Daoy (cell line): ENCODE data around the gene ASIC1. TPM values are rescaled to one million over a fixed set of nuclear protein-coding genes. Genes with fewer than 3 reads are reported as not detected.
"Not testable (repeated sequence)": the region's sequence is repeated elsewhere in the genome, so short reads cannot be mapped to it uniquely, and the experiment has no call there.

Experiments used
- DNase-seq: peaks from one replicate; pipeline ENCODE4 v3.0.0-alpha.2; 2015; ENCODE audit warnings: low read depth
- total RNA-seq: library from RNA; depleted of rRNA; stranded (reverse); fragments of >200 nt; shearing (Covaris generic); gene quantifications from 2 replicates; pipeline ENCODE4 v1.2.3, GENCODE V29; 2014

The ASIC1 gene
- total RNA-seq, 1 experiment from 2014 or later, result not detected

DNA sequence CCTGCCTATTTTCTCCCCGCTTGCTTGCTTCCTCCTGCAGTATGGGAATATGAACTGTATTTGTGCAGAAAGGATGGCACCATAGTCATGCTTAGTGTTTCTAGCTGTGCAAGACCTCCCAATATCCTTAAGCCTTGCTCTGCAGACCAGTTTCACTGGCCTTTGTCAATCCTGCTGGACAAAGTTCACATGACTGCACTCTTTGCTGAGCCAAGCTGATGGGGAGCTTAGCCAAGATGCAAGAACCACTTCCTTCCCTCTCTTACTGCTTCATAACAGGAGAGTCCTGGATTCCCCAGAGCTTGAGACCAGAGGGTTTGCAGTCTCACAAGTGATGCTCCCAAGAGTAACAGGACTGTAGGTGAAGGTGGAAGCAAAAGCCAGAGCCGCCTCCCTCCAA is 3.8 kb downstream of the ASIC1 start:
- no peak for DNase-seq

DNA sequence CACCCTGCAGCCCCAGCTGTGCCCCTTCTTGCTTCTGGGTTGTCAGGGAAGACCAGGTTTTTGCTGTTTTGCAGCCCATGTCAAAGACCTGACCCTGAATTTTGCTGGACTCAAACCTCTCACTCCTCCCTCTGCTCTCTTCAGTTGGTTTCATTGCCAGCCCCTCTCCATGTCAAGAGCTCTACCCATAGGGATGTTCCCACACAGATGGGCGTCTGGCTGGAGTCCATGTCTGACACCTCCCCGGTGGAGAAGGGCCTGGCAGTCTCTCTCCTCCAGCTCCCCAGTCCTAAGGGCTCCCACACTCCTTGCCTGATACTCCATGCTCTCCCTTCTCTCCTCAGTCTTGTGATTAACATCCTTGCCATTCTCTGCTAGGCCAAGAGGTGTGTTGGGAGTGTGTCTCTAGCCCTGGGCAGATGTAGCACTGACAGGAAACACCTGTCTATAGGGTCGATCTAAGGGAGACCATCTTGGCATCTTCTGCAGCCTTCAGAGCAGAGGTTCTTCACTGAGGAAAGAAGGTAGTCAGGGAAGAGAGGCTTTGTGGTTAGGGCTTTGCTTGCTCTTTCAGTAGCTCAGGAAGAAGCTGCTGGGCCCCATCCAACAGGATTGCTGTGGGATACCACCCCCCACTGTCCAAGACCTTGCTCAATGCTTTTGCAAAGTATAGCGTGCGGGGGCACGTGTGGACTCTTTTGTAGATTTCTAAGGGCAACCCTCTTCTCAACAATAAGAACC is 4.7 kb downstream of the ASIC1 start:
- DNase-seq, result no peak

DNA sequence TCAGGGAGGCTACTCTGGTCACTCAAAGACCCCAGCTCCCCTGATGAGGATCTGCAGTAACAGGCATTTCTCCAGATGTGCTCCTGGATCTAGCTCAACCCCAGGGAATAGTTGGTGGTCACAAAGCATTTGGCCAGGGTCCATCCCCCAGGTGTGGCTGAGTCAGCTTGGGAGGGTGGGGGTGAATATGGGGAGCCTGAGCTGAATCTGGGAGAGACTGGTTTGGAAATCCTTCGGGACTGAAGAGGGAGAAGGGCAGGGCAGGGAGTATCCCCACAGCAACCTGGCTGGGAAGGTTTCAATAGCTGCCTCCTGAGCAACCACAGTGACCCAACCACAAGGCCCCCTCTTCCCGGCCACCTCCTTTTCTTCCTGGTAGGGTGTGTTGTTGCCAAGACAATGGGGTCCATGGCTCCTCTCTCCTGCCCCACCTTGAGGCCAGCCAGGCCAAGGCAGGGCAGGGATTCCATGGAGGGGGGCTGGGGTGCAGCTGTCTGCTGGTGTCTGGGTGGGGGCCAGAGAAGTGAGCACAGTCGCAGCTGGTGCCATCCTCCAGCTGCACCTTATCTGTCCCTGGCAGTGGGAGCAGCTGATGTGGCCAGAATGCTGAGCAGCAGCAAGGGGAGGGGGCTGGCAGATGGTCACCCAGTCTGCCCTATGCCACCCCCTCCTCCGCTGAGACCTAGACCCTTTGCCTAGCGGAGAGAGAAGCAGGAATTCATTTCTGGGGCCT is 5.5 kb downstream of the ASIC1 start:
- no peak for DNase-seq

DNA sequence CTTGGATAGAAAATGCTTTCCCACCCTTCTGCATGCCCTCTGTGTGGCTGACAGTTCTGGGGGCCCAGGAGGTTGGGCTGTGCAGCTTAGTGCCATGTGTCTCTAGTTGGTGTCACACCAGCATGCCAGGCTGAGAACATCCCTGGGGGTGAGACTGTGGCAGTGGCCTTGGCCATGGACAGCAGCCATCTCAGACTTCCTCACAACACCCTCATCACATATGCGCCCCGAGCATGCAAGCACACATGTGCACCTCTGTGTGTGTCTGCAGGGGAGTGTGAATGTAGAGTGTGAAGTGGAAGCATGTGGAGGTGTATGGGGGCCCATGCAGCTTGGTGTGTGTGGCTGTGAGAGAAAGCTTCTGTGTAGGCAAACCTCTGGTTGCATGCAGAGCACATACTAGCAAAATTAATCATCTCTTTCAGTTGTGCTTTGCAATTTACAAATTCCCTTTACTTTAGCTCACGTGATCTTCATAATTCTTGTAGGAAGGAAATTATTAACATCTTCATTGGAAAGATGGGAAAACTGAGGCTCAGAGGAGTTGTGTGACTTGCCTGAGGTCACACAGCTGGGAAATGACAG is 8.4 kb downstream of the ASIC1 start:
- no peak for DNase-seq

DNA sequence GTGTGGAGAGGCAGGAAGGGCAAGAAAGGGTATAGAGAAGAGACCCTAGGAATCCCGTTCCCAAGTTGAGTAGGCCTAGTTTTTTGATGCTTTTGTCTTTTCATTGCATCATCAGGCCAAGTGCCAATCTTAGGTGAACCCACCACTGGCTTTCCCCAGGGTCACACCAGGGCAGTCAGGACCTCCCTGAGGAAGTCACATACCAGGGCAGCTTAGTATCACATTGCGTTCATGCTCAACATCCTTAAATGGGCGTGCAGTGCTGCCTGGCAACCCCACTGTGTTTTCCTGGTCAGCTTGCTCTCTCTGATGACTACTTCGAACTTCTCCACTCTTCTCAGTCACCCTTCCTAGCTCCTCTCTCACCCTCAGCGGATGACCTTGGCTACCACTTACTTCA is 9.0 kb downstream of the ASIC1 start:
- peak; percentile 53 for DNase-seq

DNA sequence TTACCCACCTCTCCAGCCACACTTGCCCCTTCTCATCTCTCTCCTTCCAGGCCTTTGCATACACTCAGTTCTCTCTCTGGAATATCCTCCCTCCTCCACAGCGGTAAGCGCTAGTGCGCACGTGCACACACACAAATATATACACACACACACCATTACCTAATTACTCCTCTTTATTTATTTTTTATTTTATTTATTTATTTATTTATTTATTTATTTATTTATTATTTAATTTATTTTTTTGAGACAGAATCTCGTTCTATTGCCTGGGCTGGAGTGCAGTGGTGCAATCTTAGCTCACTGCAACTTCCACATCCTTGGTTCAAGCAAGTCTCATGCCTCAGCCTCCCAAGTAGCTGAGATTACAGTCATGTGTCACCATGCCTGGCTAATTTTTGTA is 11.7 kb downstream of the ASIC1 start:
- DNase-seq, result no peak

DNA sequence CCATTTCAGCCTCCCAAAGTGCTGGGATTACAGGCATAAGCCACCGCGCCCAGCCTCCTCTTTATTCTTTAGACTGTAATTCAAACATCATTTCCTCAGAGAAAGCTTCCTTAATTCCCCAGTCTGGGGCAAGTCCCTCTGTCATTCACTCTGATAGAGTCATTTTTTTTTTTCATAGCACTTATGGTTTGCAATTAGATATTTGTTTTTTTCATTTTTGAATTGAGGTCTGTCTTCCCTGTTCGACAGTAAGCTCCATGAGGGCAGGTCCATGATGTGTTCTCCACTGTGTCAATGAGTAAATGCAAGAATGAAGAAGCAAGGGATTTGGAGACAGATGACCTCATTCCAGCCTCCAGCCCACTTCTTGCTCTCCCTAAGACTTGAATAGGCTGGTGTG is 12.1 kb downstream of the ASIC1 start:
- DNase-seq, result no peak

DNA sequence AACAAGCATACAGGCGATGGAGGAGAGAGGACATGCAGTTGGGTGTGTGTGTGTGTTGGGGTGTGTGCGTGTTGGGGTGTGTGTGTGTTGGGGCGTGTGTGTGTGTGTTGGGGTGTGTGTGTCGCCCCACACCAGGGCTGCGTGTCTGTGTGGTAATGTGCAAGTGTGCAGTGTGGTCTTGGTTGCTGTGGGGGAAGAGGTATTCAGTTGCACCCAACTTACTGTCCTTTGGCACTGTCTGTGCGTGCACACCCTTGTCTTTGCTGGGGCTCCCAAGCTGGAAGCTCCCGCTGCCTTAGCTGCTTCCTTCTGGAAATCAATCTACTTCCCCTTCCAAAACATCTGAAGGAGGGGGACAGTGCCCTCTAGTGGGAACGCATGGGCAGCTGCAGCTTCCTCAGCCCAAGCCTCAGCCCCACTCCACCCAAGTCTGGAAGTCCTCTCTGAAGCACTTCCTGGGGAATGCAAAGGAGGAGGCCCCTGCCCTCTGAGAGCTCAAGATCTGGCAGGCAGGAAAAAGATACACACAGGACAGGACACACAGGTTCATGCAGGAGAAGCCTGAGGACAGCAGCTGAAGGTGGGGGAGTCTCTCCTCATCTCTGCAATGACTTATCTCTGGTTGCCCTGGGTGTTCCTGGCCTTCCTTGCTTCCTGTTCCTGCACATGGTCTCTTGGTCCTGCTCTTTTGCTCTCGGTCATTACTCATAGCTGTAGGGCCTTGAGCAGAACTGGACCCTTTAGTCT is 13.1 kb downstream of the ASIC1 start:
- peak; percentile 83 for DNase-seq

DNA sequence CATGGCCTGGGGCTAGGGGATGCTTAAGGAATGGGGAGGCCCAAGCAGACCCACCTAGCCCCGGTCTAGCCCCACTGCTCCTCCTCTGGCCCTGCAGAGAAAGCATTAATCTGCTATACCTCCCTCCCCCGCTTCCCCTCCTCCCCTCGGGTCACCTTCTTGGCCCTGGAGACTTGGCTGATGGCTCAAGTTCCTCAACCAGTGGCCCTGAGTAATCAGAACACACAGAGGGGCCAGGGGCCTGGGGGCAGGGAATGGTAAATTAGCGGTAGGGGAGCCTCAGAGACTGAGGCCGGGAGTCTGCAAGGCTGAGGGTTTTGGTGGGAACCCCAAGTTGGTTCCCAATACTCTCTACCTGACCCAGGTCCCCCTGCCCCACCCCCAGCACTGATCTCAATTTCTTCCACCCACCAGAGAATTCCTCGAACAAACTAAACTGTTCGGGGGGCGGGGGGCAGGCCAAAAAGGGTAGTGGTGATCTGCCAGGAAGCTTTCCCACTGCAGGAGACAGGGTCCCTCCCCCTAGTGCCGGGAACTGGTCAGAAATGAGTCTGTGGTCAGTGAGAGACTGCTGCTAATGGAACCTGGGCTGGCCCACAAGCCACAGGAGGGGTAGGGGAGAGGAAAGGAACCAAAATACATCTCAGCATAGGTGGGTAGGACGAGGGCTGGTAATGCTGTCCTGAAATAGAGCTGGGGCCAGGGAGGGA is 15.0 kb downstream of the ASIC1 start:
- no peak for DNase-seq

DNA sequence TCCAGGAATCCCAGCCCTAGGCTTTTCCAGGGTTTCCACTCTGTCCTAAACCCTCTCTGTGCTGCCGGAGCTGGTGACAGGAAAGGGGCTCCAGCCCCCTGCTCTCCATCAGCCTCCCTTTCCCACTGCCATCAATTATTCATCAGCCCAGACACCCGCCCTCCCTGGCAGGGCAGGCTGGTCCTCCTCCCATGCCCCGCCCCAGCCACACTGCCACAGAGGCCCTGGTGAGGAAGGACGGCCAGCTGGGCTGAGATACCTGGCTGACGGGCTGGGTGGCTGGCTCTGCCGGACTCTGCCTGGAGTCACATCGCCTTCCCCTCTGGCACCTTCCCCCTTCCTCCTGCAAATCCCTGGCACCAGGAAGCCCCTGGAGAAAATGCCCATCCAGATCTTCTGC is 15.8 kb downstream of the ASIC1 start:
- DNase-seq, result no peak

DNA sequence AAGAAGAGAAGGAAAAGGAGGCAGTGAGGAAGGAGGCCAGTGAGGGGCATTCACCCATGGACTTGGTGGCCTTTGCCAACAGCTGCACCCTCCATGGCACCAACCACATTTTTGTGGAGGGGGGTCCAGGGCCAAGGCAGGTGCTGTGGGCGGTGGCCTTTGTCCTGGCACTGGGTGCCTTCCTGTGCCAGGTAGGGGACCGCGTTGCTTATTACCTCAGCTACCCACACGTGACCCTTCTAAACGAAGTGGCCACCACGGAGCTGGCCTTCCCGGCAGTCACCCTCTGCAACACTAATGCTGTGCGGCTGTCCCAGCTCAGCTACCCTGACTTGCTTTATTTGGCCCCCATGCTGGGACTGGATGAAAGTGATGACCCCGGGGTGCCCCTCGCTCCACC is 16.3 kb downstream of the ASIC1 start:
- DNase-seq, result no peak

DNA sequence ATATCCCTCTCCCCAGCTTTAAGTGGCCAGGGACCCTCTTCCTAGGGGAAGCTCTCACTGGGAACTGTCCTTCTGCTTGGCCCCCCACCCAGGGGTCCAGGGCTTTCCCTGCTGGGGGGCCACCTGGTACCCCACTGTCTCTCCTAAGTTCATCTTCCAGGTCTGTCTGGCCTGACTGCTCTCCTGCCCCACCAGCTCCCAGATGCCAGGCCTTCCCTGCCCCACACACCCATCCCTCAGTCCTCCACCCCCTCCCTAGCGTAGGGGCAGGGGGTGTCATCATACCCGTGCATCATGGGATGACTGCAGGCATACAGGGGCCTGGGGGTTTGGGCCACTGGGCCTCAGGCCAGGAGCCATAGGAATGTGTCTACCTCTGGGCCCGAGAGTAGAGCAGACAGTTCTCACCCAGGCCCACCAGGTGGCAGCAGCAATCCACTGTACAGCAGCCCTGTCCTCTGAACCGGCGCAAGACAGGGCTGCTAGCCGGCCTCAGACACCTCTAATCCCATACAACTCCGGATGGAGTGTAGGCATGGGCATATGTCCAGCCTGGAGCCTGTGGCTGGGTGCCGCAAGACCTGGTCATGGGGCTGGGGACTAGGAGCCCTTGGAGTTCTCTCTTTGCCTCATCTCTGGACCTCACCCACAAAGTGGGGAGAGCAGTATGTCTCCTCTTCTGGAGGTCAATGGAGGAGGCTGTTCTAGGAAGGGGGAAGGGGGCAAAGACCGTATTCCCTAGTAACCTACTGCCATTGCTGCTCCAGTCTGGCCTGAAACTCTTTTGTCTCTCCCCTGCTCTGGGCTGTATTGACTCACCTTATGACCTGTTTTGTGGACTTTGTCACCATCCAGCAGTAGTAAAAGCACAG is 17.8 kb downstream of the ASIC1 start:
- DNase-seq, result peak; percentile 85

DNA sequence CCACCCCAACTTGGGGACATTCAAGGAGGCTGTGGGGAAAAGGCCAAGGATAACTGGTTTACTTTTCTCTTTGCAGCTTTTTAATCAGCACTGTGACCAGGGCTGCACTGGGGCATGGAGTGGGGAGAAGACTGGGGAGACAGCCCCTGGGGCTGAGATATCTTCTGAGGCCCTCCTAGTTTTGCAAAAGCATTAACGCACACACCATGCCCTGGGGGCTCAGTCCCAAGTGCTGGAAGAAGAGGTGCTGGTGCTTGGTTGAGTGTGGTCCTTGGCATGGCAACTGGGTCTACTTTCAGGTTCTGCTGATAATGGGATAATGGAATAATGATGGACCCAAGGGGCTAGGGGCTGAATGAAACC is 18.4 kb downstream of the ASIC1 start:
- DNase-seq, result no peak

DNA sequence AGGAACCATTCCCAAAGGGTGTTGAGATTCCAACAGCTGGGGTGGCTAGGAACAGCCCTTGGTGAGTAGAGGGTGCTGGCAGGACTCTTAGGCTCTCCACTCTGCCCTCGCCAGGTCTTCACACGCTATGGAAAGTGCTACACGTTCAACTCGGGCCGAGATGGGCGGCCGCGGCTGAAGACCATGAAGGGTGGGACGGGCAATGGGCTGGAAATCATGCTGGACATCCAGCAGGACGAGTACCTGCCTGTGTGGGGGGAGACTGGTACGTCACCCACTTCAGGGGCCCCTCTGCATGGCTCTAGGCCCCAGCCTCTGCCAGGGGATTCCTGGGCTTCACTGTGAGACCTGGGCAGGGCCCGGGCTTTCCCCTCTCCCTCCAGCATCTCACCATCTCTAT is 19.7 kb downstream of the ASIC1 start:
- no peak for DNase-seq

DNA sequence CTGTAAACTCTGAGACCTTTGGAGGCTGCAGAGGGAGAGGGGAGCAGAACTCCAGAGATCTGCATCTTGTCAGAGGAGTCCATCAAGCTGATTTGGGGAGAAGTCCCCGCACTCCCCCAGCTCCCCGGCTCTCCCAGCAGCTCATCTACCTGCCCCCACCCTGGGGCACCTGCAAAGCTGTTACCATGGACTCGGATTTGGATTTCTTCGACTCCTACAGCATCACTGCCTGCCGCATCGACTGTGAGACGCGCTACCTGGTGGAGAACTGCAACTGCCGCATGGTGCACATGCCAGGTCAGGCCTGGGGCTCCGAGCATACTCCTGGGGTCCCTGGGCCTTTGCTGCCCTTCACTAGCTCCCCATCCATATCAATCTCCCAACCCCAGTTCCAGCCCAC is 20.9 kb downstream of the ASIC1 start:
- no peak for DNase-seq

DNA sequence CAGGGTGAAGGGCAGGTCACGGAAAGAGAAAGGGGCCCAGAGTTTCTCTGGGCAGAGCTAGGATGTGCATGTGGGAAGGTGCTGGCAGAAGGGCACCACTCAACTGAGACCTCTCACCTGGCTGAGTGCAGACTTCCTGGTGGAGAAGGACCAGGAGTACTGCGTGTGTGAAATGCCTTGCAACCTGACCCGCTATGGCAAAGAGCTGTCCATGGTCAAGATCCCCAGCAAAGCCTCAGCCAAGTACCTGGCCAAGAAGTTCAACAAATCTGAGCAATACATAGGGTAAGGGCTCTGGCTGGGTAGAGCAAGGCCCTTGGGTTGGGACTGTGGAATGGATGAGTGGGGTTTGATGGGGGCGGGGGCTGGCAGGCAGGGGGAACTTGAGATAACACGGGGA is 22.4 kb downstream of the ASIC1 start:
- DNase-seq, result no peak

DNA sequence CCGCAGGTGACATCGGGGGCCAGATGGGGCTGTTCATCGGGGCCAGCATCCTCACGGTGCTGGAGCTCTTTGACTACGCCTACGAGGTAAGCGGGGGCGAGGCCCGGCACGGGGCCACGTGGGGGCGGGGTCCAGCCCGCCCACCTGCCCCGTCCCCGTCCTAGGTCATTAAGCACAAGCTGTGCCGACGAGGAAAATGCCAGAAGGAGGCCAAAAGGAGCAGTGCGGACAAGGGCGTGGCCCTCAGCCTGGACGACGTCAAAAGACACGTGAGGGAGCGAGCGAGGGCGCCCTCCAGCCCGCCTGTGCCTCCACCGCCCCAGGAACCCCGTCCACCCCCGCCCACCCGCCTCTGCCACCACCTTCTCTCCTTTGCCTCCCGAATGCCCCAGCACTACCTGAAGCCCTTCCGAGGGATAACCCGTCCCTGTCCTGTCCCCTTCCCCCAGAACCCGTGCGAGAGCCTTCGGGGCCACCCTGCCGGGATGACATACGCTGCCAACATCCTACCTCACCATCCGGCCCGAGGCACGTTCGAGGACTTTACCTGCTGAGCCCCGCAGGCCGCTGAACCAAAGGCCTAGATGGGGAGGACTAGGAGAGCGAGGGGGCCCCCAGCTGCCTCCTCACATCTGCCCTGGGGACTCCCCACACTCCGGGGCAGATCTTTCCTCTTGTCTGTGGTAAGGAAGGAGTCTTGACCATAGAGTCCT is 23.9 kb downstream of the ASIC1 start:
- DNase-seq, result no peak

DNA sequence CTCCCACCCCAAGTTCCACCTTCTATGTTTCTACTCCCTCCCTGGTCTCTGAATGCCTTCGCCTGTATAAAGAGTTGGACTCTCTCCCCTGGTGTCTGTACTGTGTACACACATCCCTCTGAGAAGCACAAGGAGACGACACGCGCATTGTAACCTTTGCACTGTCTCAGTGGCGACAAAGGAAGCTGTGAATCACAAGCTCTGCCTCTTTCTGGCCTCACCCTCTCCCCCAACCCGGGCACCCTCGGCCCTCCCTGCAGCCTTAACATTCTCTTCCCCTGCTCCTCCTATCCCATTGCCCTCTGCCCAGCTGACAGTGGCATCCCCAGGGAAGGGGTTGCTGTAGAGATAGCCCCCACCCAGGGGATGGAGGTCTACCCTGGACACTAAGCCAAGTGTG is 25.2 kb downstream of the ASIC1 start:
- no peak for DNase-seq

DNA sequence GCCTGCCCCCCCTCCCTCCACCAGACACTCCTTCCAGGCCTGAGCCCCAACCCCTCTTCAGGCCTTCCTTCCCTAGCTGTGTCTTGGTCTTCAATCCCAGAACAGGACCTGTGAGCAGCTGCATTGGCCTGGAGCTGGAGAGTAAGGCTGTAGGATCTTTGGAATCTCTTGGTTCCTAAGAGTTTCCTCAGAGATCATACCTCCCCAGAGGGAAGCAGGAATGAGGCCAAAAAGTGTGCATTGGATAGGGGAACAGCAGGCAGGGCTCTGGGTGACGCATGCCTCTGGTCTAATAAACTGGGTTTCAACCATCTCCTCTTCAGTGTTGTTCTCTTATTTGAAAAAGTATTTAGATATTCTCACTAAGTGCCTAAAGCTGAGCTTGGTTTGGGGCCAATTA is 25.9 kb downstream of the ASIC1 start:
- DNase-seq, result no peak

DNA sequence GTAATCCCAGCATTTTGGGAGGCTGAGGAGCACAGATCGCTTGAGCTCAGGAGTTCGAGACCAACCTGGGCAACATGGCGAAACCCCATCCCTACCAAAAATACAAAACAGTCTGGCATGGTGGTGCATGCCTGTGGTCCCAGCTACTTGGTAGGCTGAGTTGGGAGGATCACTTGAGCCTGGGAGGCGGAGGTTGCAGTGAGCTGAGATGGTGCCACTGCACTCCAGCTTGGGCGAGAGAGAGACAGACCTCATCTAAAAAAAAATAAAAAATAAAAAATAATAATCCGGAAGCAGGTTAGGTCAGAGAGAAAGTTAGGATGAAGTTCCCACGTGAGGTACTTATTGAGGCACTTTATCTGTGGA is 27.0 kb downstream of the ASIC1 start:
- DNase-seq, result not testable (repeated sequence)
